Keratinocyte (primary cell): ENCODE data around the gene SASH1. TPM values are rescaled to one million over a fixed set of nuclear protein-coding genes. Genes with fewer than 3 reads are reported as not detected.

Experiments
- DNase-seq: peaks from one replicate; pipeline ENCODE4 v3.0.0-alpha.2; 2011; ENCODE audit warnings: low read depth, missing footprints, low spot score
- FAIRE-seq: peaks from 2 replicates; lab custom pipeline; 2011; peaks lifted over from hg19 to GRCh38; lab: Jason Lieb, UNC
- H2AFZ ChIP-seq: 2 replicates; pipeline ENCODE4 v1.6.0; 2012; ENCODE audit warnings: low read length, control low read depth, inconsistent platforms; ENCODE audit not compliant: control insufficient read depth
- H3K27ac ChIP-seq: 2 replicates; pipeline ENCODE4 v1.5.1; 2011; ENCODE audit warnings: low read length; ENCODE audit not compliant: control insufficient read depth, insufficient read depth
- H3K27me3 ChIP-seq: 3 replicates; pipeline ENCODE4 v1.6.0; 2011; ENCODE audit warnings: low read length; ENCODE audit not compliant: control insufficient read depth, insufficient read depth; ENCODE audit errors: extremely low read depth
- H3K36me3 ChIP-seq, 2 experiments: 2 replicates in 1 of 2; 3 replicates in 1 of 2; pipeline ENCODE4 v1.5.1; 2011; ENCODE audit warnings: low read length in 2 of 2, mild to moderate bottlenecking in 1 of 2; ENCODE audit not compliant: control insufficient read depth in 2 of 2, insufficient read depth in 2 of 2; ENCODE audit errors: extremely low read depth in 1 of 2
- H3K4me1 ChIP-seq: 3 replicates; pipeline ENCODE4 v1.5.1; 2011; ENCODE audit warnings: low read length; ENCODE audit not compliant: control insufficient read depth, insufficient read depth; ENCODE audit errors: extremely low read depth
- H3K4me2 ChIP-seq: 3 replicates; pipeline ENCODE4 v1.6.0; 2011; ENCODE audit warnings: low read depth, low read length; ENCODE audit not compliant: control insufficient read depth, insufficient read depth; ENCODE audit errors: extremely low read depth
- H3K4me3 ChIP-seq, 3 experiments: fragments of 200-600 bp in 1 of 3; sonication (generic) in 1 of 3; 2 replicates in 2 of 3; 3 replicates in 1 of 3; pipeline ENCODE4 v1.5.1; 2011 to 2016; ENCODE audit warnings: low read length in 3 of 3, mild to moderate bottlenecking in 3 of 3, control low read depth in 2 of 3, inconsistent platforms in 1 of 3, low read depth in 1 of 3, mixed read lengths in 1 of 3, mixed run types in 1 of 3, moderate library complexity in 1 of 3; ENCODE audit not compliant: control insufficient read depth in 2 of 3, insufficient read depth in 2 of 3; ENCODE audit errors: extremely low read depth in 1 of 3
- H3K79me2 ChIP-seq: 2 replicates; pipeline ENCODE4 v1.6.0; 2012; ENCODE audit warnings: low read length; ENCODE audit not compliant: control insufficient read depth, insufficient read depth
- H3K9ac ChIP-seq: 3 replicates; pipeline ENCODE4 v1.6.0; 2011; ENCODE audit warnings: low read length; ENCODE audit not compliant: control insufficient read depth, insufficient read depth; ENCODE audit errors: extremely low read depth
- H3K9me1 ChIP-seq: 3 replicates; pipeline ENCODE4 v1.6.0; 2011; ENCODE audit warnings: low read length; ENCODE audit not compliant: control insufficient read depth, insufficient read depth; ENCODE audit errors: extremely low read depth
- H3K9me3 ChIP-seq: 2 replicates; pipeline ENCODE4 v1.5.1; 2012; ENCODE audit warnings: low read depth, low read length; ENCODE audit not compliant: control insufficient read depth
- H4K20me1 ChIP-seq: 3 replicates; pipeline ENCODE4 v1.6.0; 2011; ENCODE audit warnings: low read length; ENCODE audit not compliant: control insufficient read depth, insufficient read depth; ENCODE audit errors: extremely low read depth
- EZH2 ChIP-seq: IDR thresholded peaks from one replicate; pipeline ENCODE4 v1.6.1; 2012; ENCODE audit warnings: inconsistent platforms, mild to moderate bottlenecking, low read length, moderate library complexity
- dilution Hi-C: fragments of 300-500 bp; cut with MboI; formaldehyde crosslinking; loops from one replicate; pipeline ENCODE4 v1.7.0; 2020; ENCODE audit warnings: low sequenced_read_pairs; ENCODE audit not compliant: extremely low pct_ligation_motif_present
- polyA plus RNA-seq, 5 experiments: library from polyadenylated mRNA; depleted of rRNA in 3 of 5; stranded (reverse) in 3 of 5; stranded (forward) in 1 of 5; unstranded in 1 of 5; fragments of >200 nt; gene quantifications; 1 replicate in 1 of 5; 2 replicates in 3 of 5; 3 replicates in 1 of 5; pipeline versions ENCODE4 v1.2.1 to v1.2.3, GENCODE V29; 2011 to 2012; ENCODE audit warnings: missing spikeins in 2 of 5, low read depth in 1 of 5, low replicate concordance in 1 of 5
- TF ChIP-seq, protein P1 (sequence below), 3 experiments: IDR thresholded peaks in 1 of 3; conservative IDR thresholded peaks in 1 of 3; optimal IDR thresholded peaks in 1 of 3; 2 replicates in 2 of 3; 3 replicates in 1 of 3; pipeline versions ENCODE3 to v1.5.1; 2011; ENCODE audit warnings: low read length in 3 of 3, mild to moderate bottlenecking in 3 of 3, moderate library complexity in 2 of 3, control low read depth in 1 of 3, inconsistent platforms in 1 of 3; ENCODE audit not compliant: insufficient read depth in 2 of 3; ENCODE audit errors: extremely low read depth in 1 of 3

SASH1 gene
- polyA plus RNA-seq, 1 donor (not counting 4 experiments of a cell fraction or from before 2014, with no cell fraction given), result 4.4 TPM

- H3K9me1 ChIP-seq, result no peaks in the 10 kb centered on the region
- no peak overlapping the region for H3K9ac ChIP-seq
- H3K9me3 ChIP-seq, result no peaks in the 10 kb centered on the region
- no peak overlapping the region for H3K27ac ChIP-seq
- H3K4me1 ChIP-seq, result no peaks in the 10 kb centered on the region
- no peak for DNase-seq
- H3K4me3 ChIP-seq, result no peak overlapping the region
- FAIRE-seq, result no peak
- no peaks in the 10 kb centered on the region for H3K36me3 ChIP-seq
- no peaks in the 10 kb centered on the region for H4K20me1 ChIP-seq
- no peak for TF ChIP-seq EZH2
- TF ChIP-seq, protein P1, sequence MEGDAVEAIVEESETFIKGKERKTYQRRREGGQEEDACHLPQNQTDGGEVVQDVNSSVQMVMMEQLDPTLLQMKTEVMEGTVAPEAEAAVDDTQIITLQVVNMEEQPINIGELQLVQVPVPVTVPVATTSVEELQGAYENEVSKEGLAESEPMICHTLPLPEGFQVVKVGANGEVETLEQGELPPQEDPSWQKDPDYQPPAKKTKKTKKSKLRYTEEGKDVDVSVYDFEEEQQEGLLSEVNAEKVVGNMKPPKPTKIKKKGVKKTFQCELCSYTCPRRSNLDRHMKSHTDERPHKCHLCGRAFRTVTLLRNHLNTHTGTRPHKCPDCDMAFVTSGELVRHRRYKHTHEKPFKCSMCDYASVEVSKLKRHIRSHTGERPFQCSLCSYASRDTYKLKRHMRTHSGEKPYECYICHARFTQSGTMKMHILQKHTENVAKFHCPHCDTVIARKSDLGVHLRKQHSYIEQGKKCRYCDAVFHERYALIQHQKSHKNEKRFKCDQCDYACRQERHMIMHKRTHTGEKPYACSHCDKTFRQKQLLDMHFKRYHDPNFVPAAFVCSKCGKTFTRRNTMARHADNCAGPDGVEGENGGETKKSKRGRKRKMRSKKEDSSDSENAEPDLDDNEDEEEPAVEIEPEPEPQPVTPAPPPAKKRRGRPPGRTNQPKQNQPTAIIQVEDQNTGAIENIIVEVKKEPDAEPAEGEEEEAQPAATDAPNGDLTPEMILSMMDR (optimal IDR thresholded peaks at IDR 0.05 in 1 of 3, IDR thresholded peaks at IDR 0.05 in 1 of 3, conservative IDR thresholded peaks at IDR 0.05 in 1 of 3; ENCODE audit: extremely low read depth in 1 of 3, insufficient read depth in 2 of 3, low read length in 3 of 3), result no peak
- dilution Hi-C loops, result no loop called here
- H3K27me3 ChIP-seq, result peaks cover 5% of the 10 kb centered on the region
- no peak overlapping the region for H3K4me2 ChIP-seq
- no peaks in the 10 kb centered on the region for H3K79me2 ChIP-seq
- no peak overlapping the region for H2AFZ ChIP-seq
These were observed 251.2 kb downstream of the SASH1 start for GRCh38 chr6:148593813-148594170.

GRCh38 chr6:148595550-148595949, 252.9 kb downstream of the SASH1 start:
- dilution Hi-C loops, result no loop called here
- Histone ChIP-seq H3K9me1 (no peaks in the 10 kb centered on the region), H3K9me3 (no peaks in the 10 kb centered on the region), H2AFZ (no peak overlapping the region), H3K27ac (no peak overlapping the region), H3K79me2 (no peaks in the 10 kb centered on the region), H3K4me3 (no peak overlapping the region), H4K20me1 (no peaks in the 10 kb centered on the region), H3K4me2 (no peak overlapping the region), H3K36me3 (no peaks in the 10 kb centered on the region), H3K27me3 (peaks cover 4% of the 10 kb centered on the region), H3K4me1 (no peaks in the 10 kb centered on the region), H3K9ac (no peak overlapping the region)
- TF ChIP-seq, protein P1 (optimal IDR thresholded peaks at IDR 0.05 in 1 of 3, IDR thresholded peaks at IDR 0.05 in 1 of 3, conservative IDR thresholded peaks at IDR 0.05 in 1 of 3; ENCODE audit: extremely low read depth in 1 of 3, insufficient read depth in 2 of 3, low read length in 3 of 3), result no peak
- TF ChIP-seq EZH2, result no peak
- DNase-seq (no peak), FAIRE-seq (no peak)
